NCI-H1105 (cell line): Measurements from ENCODE around the gene MET.
"Not testable (repeated sequence)": the region's sequence is repeated elsewhere in the genome, so short reads cannot be mapped to it uniquely, and the experiment has no call there.

Experiments used
- DNase-seq: peaks from one replicate; lab custom pipeline; 2025; lab: John Stamatoyannopoulos, UW

The MET gene

DNA sequence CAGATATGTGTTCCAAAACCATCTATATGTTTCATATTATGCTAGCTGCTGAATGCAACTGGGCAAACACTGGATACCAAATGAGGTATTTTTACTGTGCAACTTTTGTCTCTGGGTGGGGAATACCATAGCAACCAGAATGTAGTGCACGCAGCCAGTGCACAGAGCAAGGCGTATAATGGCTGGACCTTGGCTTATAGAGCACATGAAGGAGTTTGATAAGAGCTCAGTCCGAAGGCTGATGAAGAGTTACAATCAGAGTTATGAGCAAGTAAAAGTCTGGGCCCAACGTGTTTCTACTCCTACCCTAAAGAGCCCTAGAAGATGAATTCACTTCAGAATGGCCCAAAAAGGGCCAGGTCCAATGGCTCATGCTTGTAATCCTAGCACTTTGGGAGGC, 82.2 kb downstream of the MET start:
- no peak for DNase-seq

DNA sequence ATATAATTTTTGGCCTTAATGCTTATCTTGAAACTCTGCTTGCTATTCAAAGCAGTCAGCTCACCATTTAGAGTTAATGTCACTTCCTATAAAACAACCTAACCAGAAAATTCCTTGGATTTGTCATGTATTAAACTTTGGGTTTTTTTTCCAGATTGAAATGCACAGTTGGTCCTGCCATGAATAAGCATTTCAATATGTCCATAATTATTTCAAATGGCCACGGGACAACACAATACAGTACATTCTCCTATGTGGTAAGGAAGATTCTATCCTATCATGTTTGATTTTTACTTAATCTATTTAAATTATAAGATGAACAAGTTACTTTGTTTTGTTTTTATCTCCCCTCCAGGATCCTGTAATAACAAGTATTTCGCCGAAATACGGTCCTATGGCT, 85.3 kb downstream of the MET start:
- DNase-seq, result no peak

DNA sequence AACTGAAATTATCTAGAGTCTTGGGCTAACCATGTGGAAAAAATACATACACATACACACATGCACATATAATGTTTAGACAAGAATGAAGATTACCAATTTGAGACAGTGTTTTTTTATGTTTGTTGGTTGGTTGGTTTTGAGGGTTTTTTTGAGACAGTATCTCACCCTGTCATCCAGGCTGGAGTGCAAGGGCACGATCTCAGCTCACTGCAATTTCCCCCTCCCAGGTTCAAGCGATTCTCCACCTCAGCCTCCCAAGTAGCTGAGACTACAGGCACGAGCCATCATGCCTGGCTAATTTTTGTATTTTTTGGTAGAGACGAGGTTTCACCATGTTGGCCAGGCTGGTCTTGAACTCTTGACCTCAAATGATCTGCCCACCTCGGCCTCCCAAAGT, 87.6 kb downstream of the MET start:
- not testable (repeated sequence) for DNase-seq

DNA sequence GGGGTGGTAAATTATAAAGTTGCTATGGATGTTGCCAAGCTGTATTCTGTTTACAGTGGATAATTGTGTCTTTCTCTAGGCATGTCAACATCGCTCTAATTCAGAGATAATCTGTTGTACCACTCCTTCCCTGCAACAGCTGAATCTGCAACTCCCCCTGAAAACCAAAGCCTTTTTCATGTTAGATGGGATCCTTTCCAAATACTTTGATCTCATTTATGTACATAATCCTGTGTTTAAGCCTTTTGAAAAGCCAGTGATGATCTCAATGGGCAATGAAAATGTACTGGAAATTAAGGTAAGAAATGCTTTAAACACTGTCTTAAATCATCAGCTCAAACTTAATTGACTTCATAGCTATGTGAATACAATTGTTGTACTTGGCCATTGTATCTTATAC, 91.0 kb downstream of the MET start:
- DNase-seq, result no peak

DNA sequence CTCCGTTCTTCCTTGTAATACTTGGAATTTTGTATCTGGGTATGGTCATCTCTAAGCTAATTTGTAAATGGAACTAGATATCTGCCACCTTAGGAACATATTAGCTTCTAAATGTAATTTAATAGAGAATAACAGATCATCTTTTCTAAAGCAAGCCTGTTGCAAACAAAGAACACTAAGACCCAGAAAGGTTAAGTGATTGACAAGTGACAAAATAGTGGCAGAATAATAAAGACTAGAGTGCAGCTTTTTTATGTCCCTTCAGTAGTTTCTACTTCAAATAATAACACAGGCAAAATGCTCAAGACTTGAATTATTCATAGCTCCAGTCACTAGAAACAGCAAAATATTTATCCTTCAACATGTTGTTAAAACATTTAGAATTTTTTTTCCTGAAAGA, 91.7 kb downstream of the MET start:
- no peak for DNase-seq

DNA sequence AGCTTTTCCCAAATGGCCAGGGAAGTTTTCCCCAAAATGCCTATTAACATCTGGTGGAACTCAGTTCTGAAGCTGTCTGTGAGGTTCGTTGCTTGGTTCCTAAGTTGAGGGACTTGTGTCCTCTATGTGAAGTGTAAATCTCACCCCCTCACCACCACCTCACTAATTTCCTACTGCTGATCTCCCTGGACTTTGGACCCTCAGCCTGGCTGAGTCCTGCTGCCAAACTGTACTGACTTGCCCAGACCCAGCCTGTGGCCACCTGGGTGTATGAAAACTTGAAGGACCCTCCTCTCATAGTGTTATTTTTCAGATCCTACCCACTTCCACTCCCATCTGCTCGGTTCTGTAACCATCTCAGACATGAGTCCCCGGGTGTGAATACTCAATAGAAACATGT, 94.9 kb downstream of the MET start:
- DNase-seq, result no peak

DNA sequence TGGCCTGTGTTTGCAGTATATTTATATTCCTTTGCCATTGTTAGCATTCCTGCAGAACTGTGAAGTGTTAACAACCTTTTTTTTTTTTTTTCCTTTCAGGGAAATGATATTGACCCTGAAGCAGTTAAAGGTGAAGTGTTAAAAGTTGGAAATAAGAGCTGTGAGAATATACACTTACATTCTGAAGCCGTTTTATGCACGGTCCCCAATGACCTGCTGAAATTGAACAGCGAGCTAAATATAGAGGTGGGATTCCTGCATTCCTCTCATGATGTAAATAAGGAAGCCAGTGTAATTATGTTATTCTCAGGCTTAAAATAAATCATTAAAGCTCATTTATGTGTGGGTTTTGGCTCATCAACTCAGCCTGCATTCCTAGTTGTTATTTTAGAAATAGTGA, 97.5 kb downstream of the MET start:
- DNase-seq, result no peak

DNA sequence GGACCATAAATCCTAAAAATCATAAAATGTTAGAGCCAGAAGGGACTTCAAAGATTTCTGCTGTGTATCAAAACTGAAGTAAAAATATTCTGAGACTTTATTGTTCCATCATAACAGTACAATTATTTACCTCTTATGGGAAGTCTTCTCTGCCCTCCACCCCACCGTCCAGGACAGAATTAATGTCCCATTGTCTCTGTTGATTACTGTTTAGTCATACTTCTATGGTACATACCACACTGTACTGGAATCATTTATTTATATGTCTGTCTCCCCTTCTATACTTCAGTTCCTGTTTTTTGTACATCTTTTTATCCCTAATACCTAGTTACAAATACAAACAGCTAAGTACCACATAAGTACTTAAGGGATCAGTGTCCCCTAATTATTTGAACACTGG, 98.9 kb downstream of the MET start:
- DNase-seq, result no peak

DNA sequence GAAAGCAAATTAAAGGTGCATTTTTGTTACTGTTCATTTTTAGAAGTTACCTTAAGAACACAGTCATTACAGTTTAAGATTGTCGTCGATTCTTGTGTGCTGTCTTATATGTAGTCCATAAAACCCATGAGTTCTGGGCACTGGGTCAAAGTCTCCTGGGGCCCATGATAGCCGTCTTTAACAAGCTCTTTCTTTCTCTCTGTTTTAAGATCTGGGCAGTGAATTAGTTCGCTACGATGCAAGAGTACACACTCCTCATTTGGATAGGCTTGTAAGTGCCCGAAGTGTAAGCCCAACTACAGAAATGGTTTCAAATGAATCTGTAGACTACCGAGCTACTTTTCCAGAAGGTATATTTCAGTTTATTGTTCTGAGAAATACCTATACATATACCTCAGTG, 99.6 kb downstream of the MET start:
- DNase-seq, result no peak

DNA sequence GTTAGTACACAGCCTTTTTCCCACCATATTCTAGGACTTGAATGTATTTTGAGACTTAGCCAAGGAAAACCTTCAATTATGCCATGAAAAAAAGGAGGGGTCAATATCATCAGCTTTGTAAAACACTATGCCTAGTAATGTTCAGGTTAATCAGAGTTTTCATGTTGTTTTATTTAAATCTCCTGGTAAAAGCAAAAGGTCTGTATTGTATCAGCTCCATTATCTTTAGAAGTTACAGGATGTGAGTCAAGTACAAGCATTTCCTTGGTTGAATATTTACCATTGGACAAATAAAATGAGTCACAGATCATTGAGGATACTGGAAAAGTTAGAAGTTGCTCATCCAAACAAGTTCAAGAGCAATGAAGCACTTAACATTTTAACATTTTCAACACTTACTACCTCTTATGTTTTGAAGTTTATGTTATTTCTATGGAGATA, 100.4 kb downstream of the MET start:
- no peak for DNase-seq

DNA sequence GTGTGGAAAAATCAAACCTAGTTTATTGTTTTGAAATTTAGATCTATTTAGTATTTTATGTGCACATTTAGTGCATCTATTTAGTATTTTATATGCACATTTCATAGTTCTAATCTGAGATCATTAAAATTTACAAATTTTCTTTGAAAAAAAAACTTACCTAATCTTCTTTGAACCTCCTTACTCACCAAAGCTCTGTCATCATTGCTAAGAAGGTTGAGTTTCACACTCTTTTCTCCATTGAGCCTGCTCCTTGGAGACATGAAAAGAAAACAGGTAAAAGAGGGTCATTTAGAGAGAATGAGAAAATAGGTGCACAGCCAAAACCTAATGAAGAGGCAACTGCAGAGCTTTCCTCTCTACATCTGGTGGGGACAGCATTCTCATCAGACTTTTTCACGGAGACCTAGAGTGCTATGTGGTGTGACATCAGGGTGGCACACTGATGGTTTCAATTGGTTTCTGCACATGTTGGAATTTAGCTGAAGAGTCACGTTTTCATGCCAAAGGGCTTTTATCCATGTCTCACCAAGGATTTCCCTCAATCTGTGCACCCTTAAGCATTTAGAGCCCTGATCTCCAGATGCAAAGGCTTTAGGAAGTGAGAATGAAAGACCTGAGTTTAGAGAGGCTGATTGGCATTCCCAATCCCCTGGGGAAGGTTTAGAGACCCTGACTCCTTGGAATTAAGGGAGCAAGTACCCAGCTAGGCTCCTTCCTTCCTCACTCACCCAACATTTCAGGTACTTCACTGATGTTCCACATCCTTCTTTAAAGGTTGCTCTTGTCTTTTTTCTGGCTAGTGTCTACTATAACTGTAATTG, 101.1 kb downstream of the MET start:
- DNase-seq, result no peak

DNA sequence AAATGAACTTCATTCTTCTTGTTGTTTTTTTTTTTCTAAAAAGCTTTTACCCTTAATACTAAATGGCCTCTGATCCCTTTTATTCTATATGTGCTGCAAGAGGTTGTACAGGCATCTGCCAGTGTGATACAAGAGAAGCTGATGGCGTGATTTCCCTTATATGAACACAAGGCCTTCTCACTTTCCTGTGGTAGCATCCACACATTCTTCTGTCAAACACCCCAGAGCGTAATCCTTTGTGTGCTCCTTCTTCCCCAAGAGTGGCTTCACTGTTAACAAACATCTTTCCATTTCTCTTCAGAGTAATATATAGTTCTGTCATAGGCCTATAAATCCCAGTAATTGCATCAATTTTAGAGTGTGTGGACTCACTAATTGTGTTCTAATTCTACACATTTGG, 104.0 kb downstream of the MET start:
- no peak for DNase-seq

DNA sequence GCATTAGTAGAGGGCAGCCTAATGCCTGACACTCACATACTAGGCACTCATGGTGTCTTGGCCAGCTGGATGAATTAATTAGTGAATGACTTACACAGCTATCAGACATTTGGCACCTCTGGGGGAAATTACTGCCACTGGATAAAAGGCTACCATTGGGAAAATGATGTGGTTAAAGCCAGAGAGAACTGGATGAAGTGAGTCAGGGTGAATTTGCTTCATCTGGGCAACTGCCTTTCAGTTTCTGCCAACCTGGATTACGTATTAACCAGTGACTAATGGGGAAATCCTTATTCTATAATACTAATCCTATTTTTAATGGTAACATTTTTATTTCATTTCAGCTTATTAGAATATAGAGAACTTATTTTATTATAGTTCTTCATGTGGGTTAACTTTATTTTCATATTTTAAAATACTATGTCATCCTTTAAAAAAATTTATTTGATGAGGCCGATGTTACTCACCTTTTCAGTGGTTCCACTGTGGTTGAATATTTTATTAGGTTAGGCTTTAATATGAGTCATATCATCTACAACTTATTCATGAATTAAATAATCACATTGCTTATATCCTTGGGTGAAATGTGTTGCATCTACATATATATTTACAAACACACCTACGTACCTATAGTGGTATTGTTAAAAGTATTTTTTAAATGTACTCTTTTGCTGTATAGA, 104.8 kb downstream of the MET start:
- DNase-seq, result no peak

DNA sequence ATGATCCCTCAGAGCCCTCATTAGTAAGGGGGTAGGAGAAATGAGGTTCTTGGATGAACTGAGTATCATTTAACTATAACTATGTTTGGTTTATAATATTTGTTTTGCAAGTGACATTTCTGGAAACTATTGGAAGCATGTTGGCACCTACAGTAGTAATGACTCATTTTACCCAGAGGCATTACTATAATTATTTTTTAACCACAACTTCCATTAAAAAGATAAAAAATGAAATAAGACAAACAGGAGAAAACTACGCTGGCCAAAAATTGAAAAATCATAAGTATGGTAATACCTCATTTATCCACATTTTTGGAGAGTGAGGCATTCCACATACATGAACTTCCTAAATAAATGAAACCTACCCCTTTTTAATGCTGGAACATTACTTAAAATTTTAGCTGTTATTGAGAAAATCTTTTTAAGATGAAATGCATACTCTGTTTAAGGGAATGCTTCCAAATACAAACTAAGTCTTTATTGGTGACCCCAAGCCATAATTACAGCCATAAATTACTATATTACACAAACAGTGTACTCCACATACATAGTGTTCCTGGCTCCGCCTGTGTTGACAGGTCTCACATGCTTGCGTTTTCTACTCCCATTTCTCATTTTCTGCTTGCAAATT, 105.8 kb downstream of the MET start:
- DNase-seq, result no peak

DNA sequence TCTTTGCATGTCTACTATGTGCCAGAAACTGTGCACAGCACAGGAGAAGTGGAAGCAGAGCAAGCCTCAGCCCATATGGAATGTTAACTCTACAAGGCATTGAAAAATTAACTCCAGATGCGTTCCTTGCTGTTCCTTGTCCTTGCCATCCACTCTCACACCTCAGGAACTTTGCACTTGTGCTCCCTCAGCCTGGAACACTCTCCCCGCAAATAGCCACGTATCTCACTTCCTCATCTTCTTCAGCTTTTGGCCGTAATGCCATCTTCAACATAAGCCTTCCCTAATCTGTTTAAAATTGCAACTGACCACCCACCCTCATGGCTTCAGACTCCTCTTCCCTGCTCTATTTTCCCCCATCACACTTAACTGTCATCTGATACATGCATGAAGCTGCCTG, 107.2 kb downstream of the MET start:
- DNase-seq, result no peak

DNA sequence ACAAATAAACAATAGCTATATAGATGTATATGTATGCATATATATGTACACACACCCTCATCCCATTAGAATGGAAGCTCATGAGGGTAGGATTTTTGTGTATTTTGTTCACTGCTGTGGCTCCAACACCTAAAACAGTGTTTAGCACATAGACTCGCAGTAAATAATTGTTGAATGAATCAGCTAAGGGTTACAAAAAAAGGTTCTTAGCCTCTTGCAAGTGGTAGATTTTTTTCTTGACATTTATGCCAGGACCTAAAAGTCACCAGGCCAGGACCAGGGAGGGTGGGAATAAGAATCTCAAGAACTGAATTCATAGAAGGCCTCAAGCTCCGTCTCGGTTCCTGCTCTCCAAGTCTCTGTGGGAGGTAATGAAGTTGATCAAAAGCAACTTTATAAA, 107.9 kb downstream of the MET start:
- no peak for DNase-seq

DNA sequence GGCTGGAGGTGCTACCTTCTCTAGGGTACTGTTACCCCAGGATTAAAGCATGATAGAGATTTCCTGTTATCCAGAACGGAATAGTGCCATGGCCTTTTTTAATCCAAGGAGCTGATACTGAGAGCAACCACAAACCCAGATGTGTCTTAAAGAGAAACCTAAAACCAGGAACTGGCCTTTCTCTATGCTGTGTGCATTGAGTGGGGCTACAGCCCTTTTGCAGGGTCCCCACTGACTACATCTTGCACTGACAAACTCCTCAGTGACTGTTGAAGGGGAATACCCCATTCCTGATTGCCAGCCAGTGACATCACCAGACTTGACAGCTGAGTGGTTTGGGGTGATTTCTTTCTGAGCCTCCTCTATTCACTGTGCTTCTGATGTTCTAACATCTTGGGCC, 108.5 kb downstream of the MET start:
- DNase-seq, result no peak

DNA sequence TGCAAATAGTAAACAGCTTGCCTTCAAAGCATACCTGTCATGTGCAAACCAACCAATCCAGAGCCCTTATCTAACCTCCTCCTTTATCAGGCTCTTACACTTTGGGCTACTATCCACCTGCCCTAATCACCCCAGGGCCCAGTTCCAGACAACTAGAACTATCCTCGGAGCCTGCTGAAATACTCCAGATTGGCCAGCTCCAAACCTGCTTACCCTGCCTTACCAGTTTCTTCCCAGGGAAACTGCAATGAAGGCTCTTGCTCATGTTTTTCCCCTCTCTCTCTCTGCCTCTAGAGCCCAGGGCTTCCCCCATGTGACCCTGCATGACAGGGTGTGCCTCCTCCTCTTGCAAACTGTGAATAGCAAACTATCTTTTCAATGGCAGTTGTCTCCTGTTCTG, 109.0 kb downstream of the MET start:
- DNase-seq, result no peak

DNA sequence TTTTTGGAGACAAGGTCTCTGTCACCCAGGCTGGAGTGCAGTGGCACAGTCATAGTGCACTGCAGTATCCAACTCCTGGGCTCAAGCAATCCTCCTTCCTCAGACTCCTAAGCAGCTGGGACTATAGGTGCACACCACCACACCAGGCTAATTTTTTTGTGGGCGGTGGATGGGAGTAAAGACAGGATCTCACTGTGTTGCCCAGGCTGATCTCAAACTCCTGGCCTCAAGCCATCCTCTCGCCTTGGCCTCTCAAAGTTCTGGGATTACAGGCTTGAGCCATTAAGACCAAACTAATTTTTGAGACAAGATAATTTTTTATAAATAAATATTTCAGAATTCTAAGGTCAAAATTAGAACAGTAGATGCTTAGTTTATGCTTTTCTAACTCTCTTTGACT, 109.6 kb downstream of the MET start:
- no peak for DNase-seq

DNA sequence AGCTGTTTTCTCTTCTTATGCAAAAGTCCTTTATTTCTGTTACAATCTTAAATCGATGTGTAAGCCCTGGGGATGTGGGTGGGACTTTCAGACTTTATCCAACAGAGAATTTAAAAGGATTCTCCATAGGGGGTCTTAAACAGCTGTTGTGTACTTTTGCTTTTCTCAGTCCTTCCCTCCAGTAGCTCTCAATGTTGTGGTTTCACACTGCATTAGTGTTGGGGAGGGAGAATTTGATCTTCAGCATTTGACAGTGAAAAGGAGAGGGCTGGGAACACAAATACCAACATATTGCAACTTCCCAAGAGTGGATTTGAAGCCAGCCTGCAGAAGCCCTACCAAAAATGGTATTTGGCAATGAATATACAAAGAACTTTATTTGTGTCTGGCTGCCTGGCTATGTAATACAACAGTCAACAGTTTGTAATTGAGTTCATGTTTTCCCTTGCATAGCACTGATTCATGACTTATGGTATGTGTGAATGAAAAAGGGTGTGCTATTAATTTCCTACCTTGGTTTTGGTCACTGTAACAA, 110.2 kb downstream of the MET start:
- DNase-seq, result no peak

DNA sequence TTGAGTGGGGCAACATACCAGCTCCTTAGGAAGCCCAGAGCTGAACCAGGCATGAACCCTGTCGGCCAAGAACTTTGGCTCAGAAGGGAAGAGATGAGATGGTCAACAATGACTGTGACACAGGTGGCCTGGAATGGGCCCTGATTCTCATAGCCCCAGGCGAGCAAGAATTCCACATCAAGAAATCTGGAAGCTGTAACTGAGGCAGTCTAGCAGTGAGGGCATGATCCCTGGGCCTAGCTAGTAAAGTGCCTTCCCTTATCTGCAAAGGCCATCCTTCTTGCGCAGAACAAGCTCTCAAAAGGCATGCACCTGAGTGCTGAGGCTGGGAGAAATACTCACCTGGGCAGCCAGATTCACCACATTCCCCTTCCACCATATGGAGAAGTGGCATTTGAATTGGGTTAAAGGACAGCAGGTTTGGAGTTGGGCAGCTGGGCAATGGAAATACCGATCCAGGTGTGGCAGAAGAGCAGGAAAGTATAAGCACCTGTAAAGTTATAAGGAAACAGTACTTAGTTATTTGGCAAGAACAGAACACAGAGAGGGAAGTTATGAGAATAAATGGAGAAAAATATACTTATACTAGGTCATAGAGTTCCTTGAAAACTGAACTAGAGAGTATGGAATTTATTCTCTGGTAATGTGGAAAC, 111.8 kb downstream of the MET start:
- DNase-seq, result no peak

DNA sequence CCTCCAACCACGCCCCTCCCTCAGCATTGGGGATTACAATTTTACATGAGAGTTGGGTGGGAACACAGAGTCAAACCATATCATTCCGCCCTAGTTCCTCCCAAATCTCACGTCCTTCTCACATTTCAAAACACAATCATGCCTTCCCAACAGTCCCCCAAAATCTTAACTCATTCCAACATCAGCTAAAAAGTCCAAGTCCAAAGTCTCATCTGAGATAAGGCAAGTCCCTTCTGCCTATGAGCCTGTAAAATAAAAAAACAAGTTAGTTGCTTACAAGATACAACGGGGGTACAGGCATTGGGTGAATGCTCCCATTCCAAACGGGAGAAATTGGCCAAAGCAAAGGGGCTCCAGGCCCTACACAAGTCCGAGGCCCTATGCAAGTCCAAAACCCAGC, 112.7 kb downstream of the MET start:
- no peak for DNase-seq

DNA sequence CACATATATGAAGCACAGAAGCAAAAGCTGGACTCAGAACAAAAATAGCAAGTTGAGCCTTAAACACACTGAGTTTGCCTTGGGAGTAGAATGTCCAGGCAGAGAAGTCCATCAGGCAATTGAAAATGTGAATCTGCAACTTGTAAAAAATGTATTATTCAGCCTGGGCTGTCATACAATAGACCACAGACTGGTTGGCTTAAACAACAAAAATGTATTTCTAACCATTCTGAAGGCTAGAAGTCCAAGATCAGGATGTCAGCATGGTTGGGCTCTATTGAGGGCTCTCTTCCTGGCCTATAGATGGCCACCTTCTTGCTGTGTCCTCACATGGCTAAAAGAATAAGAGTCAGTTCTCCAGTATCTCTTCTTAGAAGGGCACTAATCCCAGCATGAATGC, 113.8 kb downstream of the MET start:
- no peak for DNase-seq
